Astrocyte of the spinal cord (primary cell): Measurements from ENCODE around the gene NHS.

Experiments used
- DNase-seq: peaks from one replicate; pipeline ENCODE4 v3.0.0; 2011; ENCODE audit warnings: low read depth, low spot score
- H3K4me3 ChIP-seq: 2 replicates; pipeline ENCODE4 v1.5.1; 2011; ENCODE audit warnings: low read depth, mild to moderate bottlenecking, low read length, moderate library complexity
- in situ Hi-C: cut with HindIII; loops from 2 replicates; pipeline ENCODE4 v1.10.0; 2017; ENCODE audit warnings: low sequenced_read_pairs
- TF ChIP-seq, protein P1 (sequence below): IDR thresholded peaks from 2 replicates; pipeline ENCODE4 v1.5.1; 2012; ENCODE audit warnings: low read depth, mild to moderate bottlenecking, low read length, inconsistent platforms

The NHS gene

DNA sequence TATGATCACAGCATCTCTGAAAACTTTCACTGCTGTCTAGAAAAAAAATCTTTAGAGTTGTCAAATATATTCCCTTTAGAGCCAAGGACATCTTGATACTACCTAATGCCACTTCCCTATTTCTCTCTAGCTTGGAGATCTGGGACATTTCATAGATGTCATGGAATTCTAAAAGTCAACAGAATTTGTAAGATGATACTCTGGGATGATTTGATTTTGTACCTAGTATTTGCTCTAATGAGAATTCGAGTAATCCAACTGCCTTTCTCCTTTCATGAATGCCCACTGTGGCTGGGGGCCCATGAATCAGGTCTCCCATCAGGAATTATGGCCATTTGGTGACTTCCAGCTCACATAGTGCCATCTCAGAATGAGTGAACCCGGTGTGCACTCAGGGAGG, 73.2 kb downstream of the NHS start:
- DNase-seq = no peak
- H3K4me3 ChIP-seq = no peak overlapping the region
- in situ Hi-C loops = no loop called here
- TF ChIP-seq, protein P1, sequence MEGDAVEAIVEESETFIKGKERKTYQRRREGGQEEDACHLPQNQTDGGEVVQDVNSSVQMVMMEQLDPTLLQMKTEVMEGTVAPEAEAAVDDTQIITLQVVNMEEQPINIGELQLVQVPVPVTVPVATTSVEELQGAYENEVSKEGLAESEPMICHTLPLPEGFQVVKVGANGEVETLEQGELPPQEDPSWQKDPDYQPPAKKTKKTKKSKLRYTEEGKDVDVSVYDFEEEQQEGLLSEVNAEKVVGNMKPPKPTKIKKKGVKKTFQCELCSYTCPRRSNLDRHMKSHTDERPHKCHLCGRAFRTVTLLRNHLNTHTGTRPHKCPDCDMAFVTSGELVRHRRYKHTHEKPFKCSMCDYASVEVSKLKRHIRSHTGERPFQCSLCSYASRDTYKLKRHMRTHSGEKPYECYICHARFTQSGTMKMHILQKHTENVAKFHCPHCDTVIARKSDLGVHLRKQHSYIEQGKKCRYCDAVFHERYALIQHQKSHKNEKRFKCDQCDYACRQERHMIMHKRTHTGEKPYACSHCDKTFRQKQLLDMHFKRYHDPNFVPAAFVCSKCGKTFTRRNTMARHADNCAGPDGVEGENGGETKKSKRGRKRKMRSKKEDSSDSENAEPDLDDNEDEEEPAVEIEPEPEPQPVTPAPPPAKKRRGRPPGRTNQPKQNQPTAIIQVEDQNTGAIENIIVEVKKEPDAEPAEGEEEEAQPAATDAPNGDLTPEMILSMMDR = no peak

DNA sequence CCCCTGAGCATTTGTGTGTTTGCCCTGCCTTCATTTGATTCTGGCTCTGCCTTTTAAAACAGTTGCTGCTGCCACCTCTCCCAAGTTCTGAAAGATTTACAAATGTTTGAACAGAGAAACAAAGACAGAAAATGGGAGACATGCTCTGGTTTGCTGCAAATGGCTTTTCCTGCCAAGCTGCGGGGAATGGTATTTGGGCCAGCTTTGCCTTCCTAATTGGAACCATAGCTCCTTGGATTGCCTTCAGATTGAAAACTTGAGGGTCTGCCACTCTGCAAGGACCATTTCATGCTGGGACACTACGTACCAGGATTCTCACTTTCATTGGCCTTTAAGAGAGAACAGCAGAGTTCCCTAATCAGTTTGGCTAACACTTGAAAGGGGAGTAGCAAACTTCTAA, 74.9 kb downstream of the NHS start:
- in situ Hi-C loops = no loop called here
- DNase-seq = no peak
- TF ChIP-seq, protein P1 = no peak
- H3K4me3 ChIP-seq = no peak overlapping the region

DNA sequence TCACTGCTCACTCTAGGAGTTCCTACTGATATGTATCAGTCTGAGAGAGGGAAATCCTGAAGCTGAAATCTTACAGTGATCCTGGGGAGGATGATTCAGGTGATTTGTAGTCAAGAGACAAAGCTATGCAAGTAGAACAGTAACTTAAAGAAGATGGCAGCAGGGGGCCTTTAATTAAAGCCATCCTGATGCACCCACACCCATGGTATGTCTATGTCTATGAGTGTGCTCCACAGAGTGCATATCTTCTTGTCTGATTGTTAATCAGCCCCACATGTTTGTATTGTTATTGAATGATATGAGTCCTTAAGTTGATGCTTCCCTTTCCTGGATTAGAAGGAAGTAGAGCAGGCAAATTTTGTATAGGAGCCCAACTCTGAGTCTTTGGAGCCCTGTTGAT, 78.8 kb downstream of the NHS start:
- DNase-seq = no peak
- in situ Hi-C loops = no loop called here
- H3K4me3 ChIP-seq = no peak overlapping the region
- TF ChIP-seq, protein P1 = no peak

GRCh38 chrX:17456526-17456925, 81.5 kb downstream of the NHS start:
- in situ Hi-C loops = no loop called here
- DNase-seq = no peak
- TF ChIP-seq, protein P1 = no peak
- H3K4me3 ChIP-seq = no peak overlapping the region

DNA sequence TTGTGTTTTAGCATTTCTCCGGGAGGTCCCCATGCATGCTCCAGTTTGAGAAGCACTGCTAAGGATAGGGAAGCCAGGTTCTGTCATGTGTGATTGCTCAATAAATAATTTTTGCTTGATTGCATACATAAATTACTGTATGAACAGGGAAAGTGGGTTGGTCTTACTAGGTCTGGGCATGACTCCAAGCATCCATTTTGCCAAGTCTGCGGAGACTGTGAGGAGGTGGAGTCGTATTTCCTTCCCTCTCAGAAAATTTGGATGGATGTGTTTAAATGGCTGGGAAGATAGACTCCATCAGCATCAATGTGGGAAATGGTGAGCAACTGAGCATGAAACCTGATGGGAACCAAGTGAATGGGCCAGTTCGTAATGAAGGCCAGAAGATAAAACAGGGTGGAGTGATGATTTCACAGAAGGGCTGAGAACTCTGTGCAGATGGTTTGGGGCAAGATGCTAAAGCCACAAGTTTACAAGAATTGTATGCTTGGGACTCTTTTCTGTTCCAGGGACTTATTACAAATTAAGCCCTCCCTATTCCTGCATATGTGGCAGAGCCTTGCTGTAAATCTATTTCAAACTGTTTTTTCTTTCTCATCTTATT, 84.1 kb downstream of the NHS start:
- TF ChIP-seq, protein P1 = no peak

DNA sequence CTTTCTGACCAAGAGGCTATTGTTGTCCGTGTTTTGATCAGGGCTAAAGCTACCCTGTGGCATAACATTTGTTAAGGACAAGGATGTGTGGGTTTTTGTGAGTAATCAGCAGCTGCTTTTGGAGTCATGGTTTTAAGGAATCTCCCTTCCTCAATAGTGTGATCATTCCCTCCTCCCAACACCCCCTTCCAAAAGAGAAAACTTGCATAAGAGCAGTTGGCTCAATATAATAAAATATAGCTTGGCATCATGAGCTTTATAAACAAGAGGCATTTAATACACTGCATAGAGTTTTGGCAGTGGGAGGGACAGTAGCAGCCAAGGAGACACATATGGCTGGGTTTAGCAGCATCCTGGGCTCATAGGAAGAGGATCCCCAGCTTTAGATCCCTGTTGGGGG, 84.7 kb downstream of the NHS start:
- peak; percentile 45 for DNase-seq

More for the DNA sequence above, 84.1 kb downstream of the NHS start:
- DNase-seq = peak; percentile 65
- in situ Hi-C loops = no loop called here
- no peak overlapping the region for H3K4me3 ChIP-seq

More for the DNA sequence above, 84.7 kb downstream of the NHS start:
- H3K4me3 ChIP-seq = no peak overlapping the region
- TF ChIP-seq, protein P1 = no peak
- in situ Hi-C loops = no loop called here
